H1 (cell line): ENCODE results near the gene MOB2. TPM values are rescaled to one million over a fixed set of nuclear protein-coding genes. Genes with fewer than 3 reads are reported as not detected.

ENCODE experiments used
- CTCF ChIA-PET: fragments of 300-600 bp; sonication (Branson Sonifier 250); formaldehyde crosslinking; loops from one replicate; lab custom pipeline; 2021; ENCODE audit not compliant: partially characterized antibody; lab: Charles Lee
- POLR2A ChIA-PET: fragments of 300-600 bp; sonication (Branson Sonifier 250); formaldehyde crosslinking; loops from one replicate; lab custom pipeline; 2021; ENCODE audit warnings: inconsistent platforms; ENCODE audit not compliant: partially characterized antibody; lab: Charles Lee
- DNase-seq, 2 experiments: peaks; one replicate each; pipeline versions ENCODE4 v3.0.0 to v3.0.0-alpha.2; 2010 to 2022; ENCODE audit warnings: low spot score in 2 of 2, low read depth in 1 of 2, mixed read lengths in 1 of 2
- FAIRE-seq: peaks from 2 replicates; lab custom pipeline; 2011; peaks lifted over from hg19 to GRCh38; lab: Jason Lieb, UNC
- H2AFZ ChIP-seq: 2 replicates; pipeline ENCODE4 v1.8.1; 2012; ENCODE audit warnings: low read length, inconsistent platforms
- H2AK5ac ChIP-seq: 2 replicates; pipeline ENCODE4 v1.6.1; 2013; ENCODE audit warnings: low read depth, low read length
- H2BK120ac ChIP-seq: replicated peaks from 2 replicates; pipeline ENCODE3; 2013; ENCODE audit warnings: low read depth, low read length, inconsistent platforms
- H2BK12ac ChIP-seq: 2 replicates; pipeline ENCODE4 v1.6.1; 2013; ENCODE audit warnings: low read depth, low read length
- H2BK15ac ChIP-seq: 2 replicates; pipeline ENCODE4 v1.6.1; 2013; ENCODE audit warnings: low read length
- H2BK20ac ChIP-seq: 2 replicates; pipeline ENCODE4 v1.6.1; 2013; ENCODE audit warnings: low read length
- H2BK5ac ChIP-seq: 2 replicates; pipeline ENCODE4 v1.6.1; 2013; ENCODE audit warnings: low read depth, low read length
- H3K14ac ChIP-seq: 2 replicates; pipeline ENCODE4 v1.6.1; 2013; ENCODE audit warnings: inconsistent platforms; ENCODE audit not compliant: insufficient read length
- H3K18ac ChIP-seq: 2 replicates; pipeline ENCODE4 v1.6.1; 2013; ENCODE audit warnings: low read length; ENCODE audit errors: extremely low read depth
- H3K23ac ChIP-seq: 2 replicates; pipeline ENCODE4 v1.6.1; 2013; ENCODE audit warnings: inconsistent platforms; ENCODE audit not compliant: insufficient read length
- H3K23me2 ChIP-seq: 2 replicates; pipeline ENCODE4 v1.6.1; 2013; ENCODE audit warnings: low read depth, low read length
- H3K27ac ChIP-seq: 2 replicates; pipeline ENCODE4 v1.6.1; 2011; ENCODE audit warnings: low read depth, low read length, inconsistent platforms
- H3K27me3 ChIP-seq, 4 experiments: replicated peaks in 1 of 4; 1 replicate in 1 of 4; 2 replicates in 3 of 4; pipeline versions ENCODE4 v1.6.1 to v1.8.1; 2011 to 2013; ENCODE audit warnings: low read length in 3 of 4, mild to moderate bottlenecking in 3 of 4, inconsistent platforms in 2 of 4, mixed read lengths in 2 of 4, moderate library complexity in 1 of 4; ENCODE audit not compliant: control insufficient read depth in 3 of 4, insufficient read depth in 3 of 4; ENCODE audit errors: extremely low read depth in 1 of 4
- H3K36me3 ChIP-seq, 4 experiments: 2 replicates each; pipeline versions ENCODE4 v1.6.1 to v1.8.1; 2011 to 2013; ENCODE audit warnings: mild to moderate bottlenecking in 4 of 4, low read length in 3 of 4, moderate library complexity in 2 of 4, control low read depth in 1 of 4, inconsistent platforms in 1 of 4; ENCODE audit not compliant: insufficient read depth in 4 of 4, control insufficient read depth in 2 of 4
- H3K4ac ChIP-seq: replicated peaks from 2 replicates; pipeline ENCODE3; 2013; ENCODE audit warnings: low read length, low read depth, mixed read lengths, inconsistent platforms; ENCODE audit not compliant: insufficient read length
- H3K4me1 ChIP-seq, 4 experiments: replicated peaks in 1 of 4; 1 replicate in 1 of 4; 2 replicates in 3 of 4; pipeline versions ENCODE4 v1.6.1 to v1.8.1; 2011 to 2013; ENCODE audit warnings: low read length in 3 of 4, inconsistent platforms in 2 of 4, mixed read lengths in 1 of 4; ENCODE audit not compliant: insufficient read depth in 4 of 4, control insufficient read depth in 3 of 4
- H3K4me2 ChIP-seq, 2 experiments: 2 replicates each; pipeline versions ENCODE4 v1.6.1 to v1.8.1; 2011 to 2013; ENCODE audit warnings: low read depth in 2 of 2, low read length in 2 of 2, control low read depth in 1 of 2, inconsistent platforms in 1 of 2, mild to moderate bottlenecking in 1 of 2; ENCODE audit not compliant: insufficient read depth in 1 of 2
- H3K4me3 ChIP-seq, 4 experiments: fragments of 200-600, 300-600 bp in 1 of 4; sonication (generic), shearing (Covaris generic), sonication (Bioruptor Twin) in 1 of 4; 2 replicates each; pipeline versions ENCODE4 v1.5.1 to v1.8.1; 2011 to 2016; ENCODE audit warnings: low read length in 4 of 4, low read depth in 3 of 4, control low read depth in 2 of 4, inconsistent platforms in 2 of 4, mild to moderate bottlenecking in 2 of 4, mixed read lengths in 1 of 4, moderate library complexity in 1 of 4; ENCODE audit not compliant: insufficient read depth in 2 of 4; ENCODE audit errors: extremely low read depth in 1 of 4
- H3K56ac ChIP-seq: replicated peaks from 2 replicates; pipeline ENCODE3; 2013; ENCODE audit warnings: low read depth, mild to moderate bottlenecking, mixed read lengths, low read length, inconsistent platforms; ENCODE audit not compliant: insufficient read length
- H3K79me1 ChIP-seq: 2 replicates; pipeline ENCODE4 v1.6.1; 2013; ENCODE audit warnings: low read depth, low read length, control low read depth
- H3K79me2 ChIP-seq, 2 experiments: 2 replicates each; pipeline versions ENCODE4 v1.6.1 to v1.8.1; 2012 to 2013; ENCODE audit warnings: low read length in 2 of 2, mild to moderate bottlenecking in 2 of 2, inconsistent platforms in 1 of 2; ENCODE audit not compliant: insufficient read depth in 2 of 2, control insufficient read depth in 1 of 2
- H3K9ac ChIP-seq, 4 experiments: replicated peaks in 1 of 4; 1 replicate in 1 of 4; 2 replicates in 3 of 4; pipeline versions ENCODE4 v1.6.1 to v1.8.1; 2011 to 2013; ENCODE audit warnings: low read depth in 3 of 4, low read length in 3 of 4, control low read depth in 2 of 4, mild to moderate bottlenecking in 2 of 4, moderate library complexity in 2 of 4, inconsistent platforms in 1 of 4; ENCODE audit errors: extremely low read depth in 1 of 4
- H3K9me3 ChIP-seq, 2 experiments: 2 replicates each; pipeline versions ENCODE4 v1.6.1 to v1.8.1; 2012 to 2013; ENCODE audit warnings: mild to moderate bottlenecking in 2 of 2, moderate library complexity in 2 of 2, control low read depth in 1 of 2, inconsistent platforms in 1 of 2, low read depth in 1 of 2, low read length in 1 of 2, mixed read lengths in 1 of 2; ENCODE audit not compliant: insufficient read depth in 2 of 2
- H4K20me1 ChIP-seq, 2 experiments: replicated peaks in 1 of 2; 2 replicates each; pipeline versions ENCODE3 to v1.8.1; 2011 to 2013; ENCODE audit warnings: inconsistent platforms in 2 of 2, low read length in 2 of 2, mild to moderate bottlenecking in 1 of 2; ENCODE audit not compliant: insufficient read depth in 2 of 2, control insufficient read depth in 1 of 2
- H4K5ac ChIP-seq: 2 replicates; pipeline ENCODE4 v1.6.1; 2013; ENCODE audit warnings: low read length, low read depth, mixed read lengths, inconsistent platforms; ENCODE audit not compliant: insufficient read length
- H4K8ac ChIP-seq: 2 replicates; pipeline ENCODE4 v1.8.0; 2013; ENCODE audit warnings: mild to moderate bottlenecking, moderate library complexity, low read length, inconsistent platforms; ENCODE audit not compliant: insufficient read depth; ENCODE audit errors: extremely low read depth
- H4K91ac ChIP-seq: replicated peaks from 2 replicates; pipeline ENCODE3; 2013; ENCODE audit warnings: low read length, mixed read lengths, inconsistent platforms; ENCODE audit not compliant: insufficient read length
- ATF3 ChIP-seq: IDR thresholded peaks from 2 replicates; pipeline ENCODE4 v1.6.1; 2011; ENCODE audit warnings: low read depth, mild to moderate bottlenecking, low read length; ENCODE audit not compliant: insufficient read depth
- CBX8 ChIP-seq: fragments of 300-800, 300-1000 bp; sonication (generic); IDR thresholded peaks from 2 replicates; pipeline ENCODE4 v1.7.1; 2016; ENCODE audit warnings: low read depth, low read length, borderline replicate concordance
- CHD1 ChIP-seq: IDR thresholded peaks from 2 replicates; pipeline ENCODE4 v1.6.1; 2012; ENCODE audit warnings: low read depth, low read length, improper control_type of control experiment
- GABPA ChIP-seq: IDR thresholded peaks from 2 replicates; pipeline ENCODE4 v1.6.1; 2011; ENCODE audit warnings: mild to moderate bottlenecking, low read length, moderate library complexity, borderline replicate concordance; ENCODE audit not compliant: insufficient read depth
- HDAC6 ChIP-seq: IDR thresholded peaks from one replicate; pipeline ENCODE4 v1.7.1; 2012; ENCODE audit warnings: low read depth, mild to moderate bottlenecking, inconsistent platforms, low read length, moderate library complexity
- KDM5A ChIP-seq: fragments of 200-600 bp; IDR thresholded peaks from 2 replicates; pipeline ENCODE4 v1.7.1; 2012; ENCODE audit warnings: mild to moderate bottlenecking, low read length, inconsistent platforms, mixed read lengths
- MAX ChIP-seq: IDR thresholded peaks from 2 replicates; pipeline ENCODE4 v1.6.1; 2012; ENCODE audit warnings: inconsistent platforms
- NANOG ChIP-seq: IDR thresholded peaks from 2 replicates; pipeline ENCODE4 v1.6.1; 2011; ENCODE audit warnings: low read length, low read depth, mild to moderate bottlenecking, inconsistent platforms; ENCODE audit not compliant: insufficient read depth, poor library complexity, severe bottlenecking
- NRF1 ChIP-seq: IDR thresholded peaks from 2 replicates; pipeline ENCODE4 v1.6.1; 2011; ENCODE audit warnings: mild to moderate bottlenecking, low read depth, low read length, improper control_type of control experiment
- PHF8 ChIP-seq: fragments of 200-600 bp; sonication (generic); conservative IDR thresholded peaks from 2 replicates; pipeline ENCODE4 v1.7.1; 2012; ENCODE audit warnings: low read depth, mild to moderate bottlenecking, inconsistent platforms, low read length, moderate library complexity
- TBP ChIP-seq: IDR thresholded peaks from 2 replicates; pipeline ENCODE4 v1.6.1; 2011; ENCODE audit warnings: low read depth, low read length, improper control_type of control experiment
- YY1 ChIP-seq: IDR thresholded peaks from 2 replicates; pipeline ENCODE4 v1.6.1; 2011; ENCODE audit warnings: low read depth, mild to moderate bottlenecking, low read length
- ZNF274 ChIP-seq: IDR thresholded peaks from 2 replicates; pipeline ENCODE4 v1.7.0; 2012; ENCODE audit warnings: low read length, borderline replicate concordance; ENCODE audit errors: extremely low read depth
- WGBS, 2 experiments: shearing (Covaris generic) in 1 of 2; methylation state at CpG; one replicate each; pipeline versions ENCODE4 v1.1.6 to v1.1.7; 2013 to 2015; ENCODE audit warnings: low lambda C conversion rate in 2 of 2, mixed read lengths in 2 of 2, inconsistent platforms in 1 of 2, low coverage in 1 of 2, missing lambda C conversion rate in 1 of 2; ENCODE audit not compliant: insufficient replicate concordance in 2 of 2, insufficient coverage in 1 of 2, insufficient read length in 1 of 2; ENCODE audit errors: extremely low coverage in 1 of 2, missing lambda C conversion rate in 1 of 2; 5-methylcytosine and 5-hydroxymethylcytosine counted together
- polyA plus RNA-seq, 7 experiments: library from polyadenylated mRNA; depleted of rRNA in 3 of 7; stranded (reverse) in 5 of 7; unstranded in 2 of 7; fragments of >200 nt in 5 of 7; fragments of 200-250 nt in 2 of 7; gene quantifications; 1 replicate in 5 of 7; 2 replicates in 1 of 7; 4 replicates in 1 of 7; pipeline versions ENCODE4 v1.2.1 to v1.2.3, GENCODE V29; 2011 to 2013; ENCODE audit warnings: missing spikeins in 2 of 7, mixed read lengths in 2 of 7
- total RNA-seq: library from RNA; stranded (reverse); fragmentation: NEBNext Ultra II Directional; extraction: Animal tissue kit (Norgen Biotek cat#: 25700); gene quantifications from 2 replicates; pipeline ENCODE4 v1.2.1, GENCODE V29; 2021

Gene MOB2
- total and polyA plus RNA-seq, 2 of the 8 experiments (the other 6 are each of a cell fraction or from before 2014, with no cell fraction given) = 18.6 to 28.2 TPM

- Histone ChIP-seq H3K79me1 (no peaks in the 10 kb centered on the region), H2AFZ (no peak overlapping the region), H4K20me1 (peaks cover 0 to 6% of the 10 kb centered on the region in 2 experiments), H3K23ac (no peak overlapping the region), H4K8ac (no peak overlapping the region), H2BK20ac (no peak overlapping the region), H2AK5ac (no peak overlapping the region), H3K9me3 (no peaks in the 10 kb centered on the region), H3K18ac (no peak overlapping the region), H4K5ac (no peak overlapping the region), H3K14ac (no peak overlapping the region), H3K27me3 (no peaks in the 10 kb centered on the region), H3K9ac (no peak overlapping the region), H2BK12ac (no peak overlapping the region), H3K56ac (no peak overlapping the region), H3K79me2 (no peaks in the 10 kb centered on the region), H3K36me3 (peaks cover 0 to 28% (median 2%) of the 10 kb centered on the region in 4 experiments; a peak in 4 of 8 replicates), H3K27ac (0 out of 2 replicates have a peak overlapping the region, but pooled peaks have one; percentile 5), H2BK15ac (no peak overlapping the region), H3K4me1 (peaks cover 0 to 3% (median 1%) of the 10 kb centered on the region in 4 experiments; a peak in 3 of 7 replicates), H2BK120ac (no peak overlapping the region), H3K4ac (no peak overlapping the region), H3K23me2 (no peaks in the 10 kb centered on the region), H4K91ac (no peak overlapping the region), H3K4me3 (no peak overlapping the region), H2BK5ac (no peak overlapping the region; the same call in 1 of the 2 replicates), H3K4me2 (no peak overlapping the region)
- FAIRE-seq (no peak), DNase-seq (no peak)
- WGBS, 2 experiments = 92% methylated on average over 9 of the region's 28 CpGs; no CpG with 5 or more reads in 1 of the 2 experiments
- POLR2A ChIA-PET = no interaction called here
- CTCF ChIA-PET = interaction anchor here (1.0 kb wide), 1 partner anchor 45 kb away, joined by 3 read pairs; no protein-coding TSS in a partner anchor
- TF ChIP-seq HDAC6 (no peak), YY1 (no peak), TBP (no peak), NRF1 (no peak), GABPA (no peak), KDM5A (no peak), NANOG (no peak), PHF8 (no peak), ZNF274 (no peak), ATF3 (no peak), CBX8 (no peak), CHD1 (no peak), MAX (no peak)
Observed at GRCh38 chr11:1442807-1443366, 43.7 kb downstream of the MOB2 start.
